ENCODE measurements around the gene PSMB5. TPM values are rescaled to one million over a fixed set of nuclear protein-coding genes. Genes with fewer than 3 reads are reported as not detected.

Gene PSMB5
- total RNA-seq, 1 experiment from 2014 or later = 224 TPM

DNA sequence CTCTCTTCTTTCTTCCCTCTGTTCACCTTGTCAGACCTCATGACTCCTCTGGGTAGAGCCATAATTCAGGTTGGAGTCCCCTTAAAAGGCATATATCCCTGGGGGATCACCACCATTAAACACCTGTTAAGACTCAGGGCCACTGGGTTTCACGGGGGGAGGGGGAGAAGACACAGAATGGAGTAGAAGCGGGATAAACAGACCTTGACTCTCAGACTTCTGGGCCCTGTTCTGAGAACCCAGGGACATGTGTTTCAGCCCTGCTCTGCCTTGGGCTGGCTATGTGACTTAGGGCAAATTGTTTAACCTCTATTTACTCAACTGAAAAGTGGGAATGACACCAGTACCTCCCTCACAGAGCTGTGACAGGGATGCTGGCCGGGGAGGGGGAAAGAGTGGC is 18.0 kb upstream of the PSMB5 start (continued):
- TF ChIP-seq, protein P1, sequence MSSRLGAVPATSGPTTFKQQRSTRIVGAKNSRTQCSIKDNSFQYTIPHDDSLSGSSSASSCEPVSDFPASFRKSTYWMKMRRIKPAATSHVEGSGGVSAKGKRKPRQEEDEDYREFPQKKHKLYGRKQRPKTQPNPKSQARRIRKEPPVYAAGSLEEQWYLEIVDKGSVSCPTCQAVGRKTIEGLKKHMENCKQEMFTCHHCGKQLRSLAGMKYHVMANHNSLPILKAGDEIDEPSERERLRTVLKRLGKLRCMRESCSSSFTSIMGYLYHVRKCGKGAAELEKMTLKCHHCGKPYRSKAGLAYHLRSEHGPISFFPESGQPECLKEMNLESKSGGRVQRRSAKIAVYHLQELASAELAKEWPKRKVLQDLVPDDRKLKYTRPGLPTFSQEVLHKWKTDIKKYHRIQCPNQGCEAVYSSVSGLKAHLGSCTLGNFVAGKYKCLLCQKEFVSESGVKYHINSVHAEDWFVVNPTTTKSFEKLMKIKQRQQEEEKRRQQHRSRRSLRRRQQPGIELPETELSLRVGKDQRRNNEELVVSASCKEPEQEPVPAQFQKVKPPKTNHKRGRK (CRISPR knock-in tag; IDR thresholded peaks at IDR 0.05; ENCODE audit: borderline replicate concordance) = no peak
- TF ChIP-seq ZNF121 (CRISPR knock-in tag; IDR thresholded peaks at IDR 0.05) = no peak

DNA sequence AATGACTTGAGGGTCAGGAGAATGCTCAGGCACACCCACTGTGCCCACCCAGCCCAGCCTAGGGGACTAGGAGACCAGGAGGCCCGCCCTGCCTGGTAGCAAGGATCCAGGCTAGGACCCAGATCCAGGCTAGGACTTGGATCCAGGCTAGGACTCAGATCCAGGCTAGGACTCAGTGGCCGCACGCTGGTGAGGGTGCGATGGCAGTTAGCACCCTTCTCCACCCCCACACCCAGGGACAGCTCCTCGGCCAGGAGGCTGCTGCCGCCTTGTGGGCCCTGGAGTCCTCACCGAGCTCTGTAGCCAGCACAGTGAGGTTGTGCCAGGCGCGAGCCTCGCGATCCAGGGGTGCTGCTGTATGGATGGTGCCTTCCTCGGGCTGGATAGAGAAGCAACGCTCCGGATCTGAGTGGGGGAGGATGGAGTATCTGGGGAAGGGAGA is 17.5 kb upstream of the PSMB5 start:
- no peaks in the 10 kb centered on the region for H3K9me3 Mint-ChIP-seq
- TF ChIP-seq NR3C1 (CRISPR knock-in tag; conservative IDR thresholded peaks at IDR 0.05; ENCODE audit: low read depth) = no peak
- TF ChIP-seq SMAD3 (CRISPR knock-in tag; IDR thresholded peaks at IDR 0.05; ENCODE audit: borderline replicate concordance) = no peak
- peak; percentile 52; the same call in 1 of the 2 replicates for TF ChIP-seq GABPB1 (CRISPR knock-in tag; IDR thresholded peaks at IDR 0.05)
- TF ChIP-seq, protein P2, sequence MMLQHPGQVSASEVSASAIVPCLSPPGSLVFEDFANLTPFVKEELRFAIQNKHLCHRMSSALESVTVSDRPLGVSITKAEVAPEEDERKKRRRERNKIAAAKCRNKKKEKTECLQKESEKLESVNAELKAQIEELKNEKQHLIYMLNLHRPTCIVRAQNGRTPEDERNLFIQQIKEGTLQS (CRISPR knock-in tag; conservative IDR thresholded peaks at IDR 0.05) = no peak
- no peak for TF ChIP-seq TP53 (CRISPR knock-in tag; IDR thresholded peaks at IDR 0.05)
- TF ChIP-seq HMGA2 (CRISPR knock-in tag; IDR thresholded peaks at IDR 0.05) = no peak
- TF ChIP-seq, protein P3, sequence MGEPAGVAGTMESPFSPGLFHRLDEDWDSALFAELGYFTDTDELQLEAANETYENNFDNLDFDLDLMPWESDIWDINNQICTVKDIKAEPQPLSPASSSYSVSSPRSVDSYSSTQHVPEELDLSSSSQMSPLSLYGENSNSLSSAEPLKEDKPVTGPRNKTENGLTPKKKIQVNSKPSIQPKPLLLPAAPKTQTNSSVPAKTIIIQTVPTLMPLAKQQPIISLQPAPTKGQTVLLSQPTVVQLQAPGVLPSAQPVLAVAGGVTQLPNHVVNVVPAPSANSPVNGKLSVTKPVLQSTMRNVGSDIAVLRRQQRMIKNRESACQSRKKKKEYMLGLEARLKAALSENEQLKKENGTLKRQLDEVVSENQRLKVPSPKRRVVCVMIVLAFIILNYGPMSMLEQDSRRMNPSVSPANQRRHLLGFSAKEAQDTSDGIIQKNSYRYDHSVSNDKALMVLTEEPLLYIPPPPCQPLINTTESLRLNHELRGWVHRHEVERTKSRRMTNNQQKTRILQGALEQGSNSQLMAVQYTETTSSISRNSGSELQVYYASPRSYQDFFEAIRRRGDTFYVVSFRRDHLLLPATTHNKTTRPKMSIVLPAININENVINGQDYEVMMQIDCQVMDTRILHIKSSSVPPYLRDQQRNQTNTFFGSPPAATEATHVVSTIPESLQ (CRISPR knock-in tag; IDR thresholded peaks at IDR 0.05) = no peak
- TF ChIP-seq, protein P4, sequence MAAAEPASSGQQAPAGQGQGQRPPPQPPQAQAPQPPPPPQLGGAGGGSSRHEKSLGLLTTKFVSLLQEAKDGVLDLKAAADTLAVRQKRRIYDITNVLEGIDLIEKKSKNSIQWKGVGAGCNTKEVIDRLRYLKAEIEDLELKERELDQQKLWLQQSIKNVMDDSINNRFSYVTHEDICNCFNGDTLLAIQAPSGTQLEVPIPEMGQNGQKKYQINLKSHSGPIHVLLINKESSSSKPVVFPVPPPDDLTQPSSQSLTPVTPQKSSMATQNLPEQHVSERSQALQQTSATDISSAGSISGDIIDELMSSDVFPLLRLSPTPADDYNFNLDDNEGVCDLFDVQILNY (CRISPR knock-in tag; IDR thresholded peaks at IDR 0.05) = no peak
- TF ChIP-seq TCF7 (CRISPR knock-in tag; IDR thresholded peaks at IDR 0.05; ENCODE audit: low read depth) = no peak
- peak; percentile 46; the same call in 1 of the 2 replicates for TF ChIP-seq FOXP1 (CRISPR knock-in tag; IDR thresholded peaks at IDR 0.05; ENCODE audit: borderline replicate concordance)
- TF ChIP-seq, protein P5, sequence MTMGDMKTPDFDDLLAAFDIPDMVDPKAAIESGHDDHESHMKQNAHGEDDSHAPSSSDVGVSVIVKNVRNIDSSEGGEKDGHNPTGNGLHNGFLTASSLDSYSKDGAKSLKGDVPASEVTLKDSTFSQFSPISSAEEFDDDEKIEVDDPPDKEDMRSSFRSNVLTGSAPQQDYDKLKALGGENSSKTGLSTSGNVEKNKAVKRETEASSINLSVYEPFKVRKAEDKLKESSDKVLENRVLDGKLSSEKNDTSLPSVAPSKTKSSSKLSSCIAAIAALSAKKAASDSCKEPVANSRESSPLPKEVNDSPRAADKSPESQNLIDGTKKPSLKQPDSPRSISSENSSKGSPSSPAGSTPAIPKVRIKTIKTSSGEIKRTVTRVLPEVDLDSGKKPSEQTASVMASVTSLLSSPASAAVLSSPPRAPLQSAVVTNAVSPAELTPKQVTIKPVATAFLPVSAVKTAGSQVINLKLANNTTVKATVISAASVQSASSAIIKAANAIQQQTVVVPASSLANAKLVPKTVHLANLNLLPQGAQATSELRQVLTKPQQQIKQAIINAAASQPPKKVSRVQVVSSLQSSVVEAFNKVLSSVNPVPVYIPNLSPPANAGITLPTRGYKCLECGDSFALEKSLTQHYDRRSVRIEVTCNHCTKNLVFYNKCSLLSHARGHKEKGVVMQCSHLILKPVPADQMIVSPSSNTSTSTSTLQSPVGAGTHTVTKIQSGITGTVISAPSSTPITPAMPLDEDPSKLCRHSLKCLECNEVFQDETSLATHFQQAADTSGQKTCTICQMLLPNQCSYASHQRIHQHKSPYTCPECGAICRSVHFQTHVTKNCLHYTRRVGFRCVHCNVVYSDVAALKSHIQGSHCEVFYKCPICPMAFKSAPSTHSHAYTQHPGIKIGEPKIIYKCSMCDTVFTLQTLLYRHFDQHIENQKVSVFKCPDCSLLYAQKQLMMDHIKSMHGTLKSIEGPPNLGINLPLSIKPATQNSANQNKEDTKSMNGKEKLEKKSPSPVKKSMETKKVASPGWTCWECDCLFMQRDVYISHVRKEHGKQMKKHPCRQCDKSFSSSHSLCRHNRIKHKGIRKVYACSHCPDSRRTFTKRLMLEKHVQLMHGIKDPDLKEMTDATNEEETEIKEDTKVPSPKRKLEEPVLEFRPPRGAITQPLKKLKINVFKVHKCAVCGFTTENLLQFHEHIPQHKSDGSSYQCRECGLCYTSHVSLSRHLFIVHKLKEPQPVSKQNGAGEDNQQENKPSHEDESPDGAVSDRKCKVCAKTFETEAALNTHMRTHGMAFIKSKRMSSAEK (CRISPR knock-in tag; IDR thresholded peaks at IDR 0.05; ENCODE audit: borderline replicate concordance) = no peak
- ChIA-PET CTCF (interaction anchor here (0.6 to 3.9 kb wide), 22 partner anchors 9 to 122 kb away, joined by 3 to 76 read pairs (median 6); partner anchors contain the start of genes AJUBA, PRMT5, PSMB11 and PSMB5), POLR2A (interaction anchor here (0.5 to 1.1 kb wide), 4 partner anchors 17 to 75 kb away, joined by 3 to 4 read pairs (median 3); no protein-coding TSS in a partner anchor)
- peaks cover 6% of the 10 kb centered on the region for H3K36me3 Mint-ChIP-seq
- H3K4me3 Mint-ChIP-seq = no peak overlapping the region
- H3K27me3 Mint-ChIP-seq (ENCODE audit: low read depth) = peaks cover 5% of the 10 kb centered on the region; the same call in 1 of the 2 replicates
- ATAC-seq (peak; percentile 55), DNase-seq (ENCODE audit: low spot score) (peak; percentile 68)
- peaks cover 15% of the 10 kb centered on the region for H3K4me1 Mint-ChIP-seq
- H3K27ac Mint-ChIP-seq = no peak overlapping the region
